CD8-positive, alpha-beta memory T cell (primary cell): ENCODE results near the gene TET1. TPM values are rescaled to one million over a fixed set of nuclear protein-coding genes. Genes with fewer than 3 reads are reported as not detected.

Experiments
- CTCF ChIA-PET: fragments of 350-600 bp; sonication (Branson Sonifier 250); formaldehyde crosslinking; loops from one replicate; lab custom pipeline; 2021; ENCODE audit warnings: antibody characterized with exemption; lab: Charles Lee
- POLR2A ChIA-PET: fragments of 350-600 bp; sonication (Branson Sonifier 250); formaldehyde crosslinking; loops from one replicate; lab custom pipeline; 2021; ENCODE audit warnings: antibody characterized with exemption; lab: Charles Lee
- DNase-seq, 5 donors: peaks; one replicate each; pipeline versions ENCODE4 v3.0.0 to v3.0.0-alpha.2; 2020 to 2022; ENCODE audit warnings: mixed read lengths in 1 of 5
- H3K27ac ChIP-seq: one replicate; pipeline ENCODE4 v1.7.0; 2013; ENCODE audit warnings: low read depth, mild to moderate bottlenecking, low read length, moderate library complexity
- H3K27me3 ChIP-seq: 2 replicates; pipeline ENCODE4 v1.7.0; 2013; ENCODE audit warnings: low read length, mild to moderate bottlenecking; ENCODE audit not compliant: insufficient read depth, poor library complexity, severe bottlenecking
- H3K36me3 ChIP-seq: 2 replicates; pipeline ENCODE4 v1.7.0; 2013; ENCODE audit warnings: mild to moderate bottlenecking, low read length, moderate library complexity; ENCODE audit not compliant: insufficient read depth
- H3K4me1 ChIP-seq: 2 replicates; pipeline ENCODE4 v1.7.0; 2013; ENCODE audit warnings: mild to moderate bottlenecking, low read length, moderate library complexity; ENCODE audit not compliant: insufficient read depth
- H3K4me3 ChIP-seq: 2 replicates; pipeline ENCODE4 v1.7.0; 2013; ENCODE audit warnings: mild to moderate bottlenecking, low read length
- H3K9me3 ChIP-seq: 2 replicates; pipeline ENCODE4 v1.7.0; 2013; ENCODE audit warnings: mild to moderate bottlenecking, low read length
- H3K27ac Mint-ChIP-seq, 8 donors: one replicate each; pipeline ENCODE4 v1.8.0; 2020 to 2021; ENCODE audit warnings: mixed read lengths in 8 of 8, mild to moderate bottlenecking in 6 of 8, inconsistent platforms in 3 of 8, moderate library complexity in 3 of 8
- H3K27me3 Mint-ChIP-seq, 2 donors: one replicate each; pipeline ENCODE4 v1.8.0; 2020 to 2021; ENCODE audit warnings: mixed read lengths in 2 of 2, mild to moderate bottlenecking in 1 of 2, moderate library complexity in 1 of 2
- H3K36me3 Mint-ChIP-seq, 3 donors: one replicate each; pipeline ENCODE4 v1.8.0; 2020 to 2021; ENCODE audit warnings: mixed read lengths in 3 of 3, inconsistent platforms in 1 of 3, mild to moderate bottlenecking in 1 of 3
- H3K4me1 Mint-ChIP-seq, 3 donors: one replicate each; pipeline ENCODE4 v1.8.0; 2020 to 2021; ENCODE audit warnings: mixed read lengths in 3 of 3, inconsistent platforms in 1 of 3, mild to moderate bottlenecking in 1 of 3
- H3K4me3 Mint-ChIP-seq, 7 donors: one replicate each; pipeline ENCODE4 v1.8.0; 2020 to 2021; ENCODE audit warnings: mixed read lengths in 7 of 7, mild to moderate bottlenecking in 6 of 7, moderate library complexity in 4 of 7, inconsistent platforms in 2 of 7
- H3K9me3 Mint-ChIP-seq, 5 donors: one replicate each; pipeline ENCODE4 v1.8.0; 2020 to 2022; ENCODE audit warnings: mixed read lengths in 5 of 5, mild to moderate bottlenecking in 3 of 5, moderate library complexity in 2 of 5, inconsistent platforms in 1 of 5
- polyA plus RNA-seq: library from polyadenylated mRNA; unstranded; fragments of 300-500 nt; fragmentation: Illumina TruSeq; gene quantifications from one replicate; pipeline ENCODE4 v1.2.3, GENCODE V29; 2021
- total RNA-seq, 2 experiments: library from RNA; stranded (reverse); gene quantifications; one replicate each; pipeline ENCODE4 v1.2.3, GENCODE V29; 2021

TET1 gene
- total and polyA plus RNA-seq, 3 experiments from 2014 or later, result 0.44 to 1.9 (median 0.63) TPM

- H3K27me3 ChIP-seq, result no peaks in the 10 kb centered on the region
- H3K4me3 ChIP-seq, result no peak overlapping the region
- H3K4me1 ChIP-seq, result peaks cover 20% of the 10 kb centered on the region
- Mint-ChIP-seq H3K27me3 (no peaks in the 10 kb centered on the region), H3K27ac (peak overlapping the region in 1 of 8 donors; percentile 36), H3K4me3 (peak overlapping the region in 1 of 7 donors; percentile 1), H3K9me3 (no peaks in the 10 kb centered on the region), H3K4me1 (peaks cover 26 to 31% (median 27%) of the 10 kb centered on the region in 3 donors), H3K36me3 (peaks cover 0 to 3% (median 0%) of the 10 kb centered on the region in 3 donors)
- no peak for DNase-seq
- POLR2A ChIA-PET, result no interaction called here
- no peak overlapping the region for H3K27ac ChIP-seq
- no peaks in the 10 kb centered on the region for H3K9me3 ChIP-seq
- CTCF ChIA-PET, result no interaction called here
- no peaks in the 10 kb centered on the region for H3K36me3 ChIP-seq
Measured at GRCh38 chr10:68597407-68597806, 37.3 kb downstream of the TET1 start.

- H3K27me3 Mint-ChIP-seq, result no peaks in the 10 kb centered on the region
- peak overlapping the region; percentile 21 to 95 (median 45) for H3K4me3 Mint-ChIP-seq
- H3K27ac Mint-ChIP-seq, result peak overlapping the region in 2 of 8 donors; percentile 6 to 18
- H3K4me1 Mint-ChIP-seq, result peaks cover 34 to 44% (median 40%) of the 10 kb centered on the region in 3 donors
- no peaks in the 10 kb centered on the region for H3K27me3 ChIP-seq
- H3K9me3 Mint-ChIP-seq, result no peaks in the 10 kb centered on the region
- H3K36me3 Mint-ChIP-seq, result peaks cover 3 to 12% (median 6%) of the 10 kb centered on the region in 3 donors
- DNase-seq, result no peak
- H3K9me3 ChIP-seq, result no peaks in the 10 kb centered on the region
- peaks cover 25% of the 10 kb centered on the region for H3K4me1 ChIP-seq
- H3K4me3 ChIP-seq, result no peak overlapping the region
- no peak overlapping the region for H3K27ac ChIP-seq
- no peaks in the 10 kb centered on the region for H3K36me3 ChIP-seq
- ChIA-PET CTCF (interaction anchor here (2.5 kb wide), 1 partner anchor 49 kb away, joined by 7 read pairs; no protein-coding TSS in a partner anchor), POLR2A (interaction anchor here (1.6 kb wide), 1 partner anchor 36 kb away, joined by 3 read pairs; no protein-coding TSS in a partner anchor)
Measured at GRCh38 chr10:68598978-68599770, 39.0 kb downstream of the TET1 start.

GRCh38 chr10:68599771-68600040 is 39.6 kb downstream of the TET1 start:
- ChIA-PET CTCF (interaction anchor here (2.5 kb wide), 1 partner anchor 49 kb away, joined by 7 read pairs; no protein-coding TSS in a partner anchor), POLR2A (interaction anchor here (1.6 kb wide), 1 partner anchor 37 kb away, joined by 3 read pairs; no protein-coding TSS in a partner anchor)
- Mint-ChIP-seq H3K36me3 (peaks cover 4 to 17% (median 8%) of the 10 kb centered on the region in 3 donors), H3K27me3 (no peaks in the 10 kb centered on the region), H3K4me3 (peak overlapping the region; percentile 37 to 95 (median 90)), H3K27ac (peak overlapping the region; percentile 18 to 96 (median 87)), H3K4me1 (peaks cover 38 to 49% (median 46%) of the 10 kb centered on the region in 3 donors), H3K9me3 (no peaks in the 10 kb centered on the region)
- Histone ChIP-seq H3K4me1 (peaks cover 25% of the 10 kb centered on the region), H3K27me3 (no peaks in the 10 kb centered on the region), H3K27ac (no peak overlapping the region), H3K9me3 (no peaks in the 10 kb centered on the region), H3K36me3 (no peaks in the 10 kb centered on the region), H3K4me3 (peak overlapping the region; percentile 69)
- no peak for DNase-seq

GRCh38 chr10:68600041-68600778 is 40.1 kb downstream of the TET1 start:
- Mint-ChIP-seq H3K36me3 (peaks cover 4 to 18% (median 8%) of the 10 kb centered on the region in 3 donors), H3K27ac (peak overlapping the region; percentile 18 to 96 (median 88)), H3K27me3 (no peaks in the 10 kb centered on the region), H3K4me3 (peak overlapping the region; percentile 86 to 95 (median 90)), H3K4me1 (peaks cover 38 to 49% (median 46%) of the 10 kb centered on the region in 3 donors), H3K9me3 (no peaks in the 10 kb centered on the region)
- H3K27ac ChIP-seq, result peak overlapping the region; percentile 7
- peak; percentile 18 to 68 (median 53) for DNase-seq
- H3K4me3 ChIP-seq, result peak overlapping the region; percentile 69
- H3K9me3 ChIP-seq, result no peaks in the 10 kb centered on the region
- no peaks in the 10 kb centered on the region for H3K27me3 ChIP-seq
- H3K4me1 ChIP-seq, result peaks cover 25% of the 10 kb centered on the region
- H3K36me3 ChIP-seq, result no peaks in the 10 kb centered on the region
- ChIA-PET POLR2A (interaction anchor here (1.6 kb wide), 1 partner anchor 37 kb away, joined by 3 read pairs; no protein-coding TSS in a partner anchor), CTCF (interaction anchor here (0.6 to 2.5 kb wide), 2 partner anchors 50 to 71 kb away, joined by 3 to 7 read pairs; no protein-coding TSS in a partner anchor)

- H3K27ac Mint-ChIP-seq, result peak overlapping the region in 5 of 8 donors; percentile 26 to 96 (median 70)
- no peaks in the 10 kb centered on the region for H3K27me3 Mint-ChIP-seq
- Histone ChIP-seq H3K27me3 (no peaks in the 10 kb centered on the region), H3K4me3 (peak overlapping the region; percentile 69), H3K9me3 (no peaks in the 10 kb centered on the region), H3K36me3 (no peaks in the 10 kb centered on the region), H3K27ac (no peak overlapping the region), H3K4me1 (peaks cover 25% of the 10 kb centered on the region)
- peaks cover 38 to 49% (median 46%) of the 10 kb centered on the region in 3 donors for H3K4me1 Mint-ChIP-seq
- no peak for DNase-seq
- ChIA-PET POLR2A (interaction anchor here (0.6 to 1.1 kb wide), 3 partner anchors 10 to 119 kb away, joined by 3 to 5 read pairs (median 3); partner anchors contain the start of gene CCAR1), CTCF (interaction anchor here (2.5 kb wide), 1 partner anchor 51 kb away, joined by 7 read pairs; no protein-coding TSS in a partner anchor)
- H3K4me3 Mint-ChIP-seq, result peak overlapping the region; percentile 86 to 95 (median 90)
- peaks cover 4 to 18% (median 8%) of the 10 kb centered on the region in 3 donors for H3K36me3 Mint-ChIP-seq
- no peaks in the 10 kb centered on the region for H3K9me3 Mint-ChIP-seq
Measured at GRCh38 chr10:68601501-68602265, 41.5 kb downstream of the TET1 start.

GRCh38 chr10:68602434-68602833 is 42.3 kb downstream of the TET1 start:
- H3K36me3 ChIP-seq, result no peaks in the 10 kb centered on the region
- H3K27ac ChIP-seq, result no peak overlapping the region
- Mint-ChIP-seq H3K36me3 (peaks cover 4 to 18% (median 8%) of the 10 kb centered on the region in 3 donors), H3K4me1 (peaks cover 38 to 49% (median 46%) of the 10 kb centered on the region in 3 donors), H3K27ac (peak overlapping the region in 5 of 8 donors; percentile 26 to 71 (median 42)), H3K9me3 (no peaks in the 10 kb centered on the region), H3K27me3 (no peaks in the 10 kb centered on the region), H3K4me3 (peak overlapping the region in 6 of 7 donors; percentile 39 to 90 (median 72))
- H3K9me3 ChIP-seq, result no peaks in the 10 kb centered on the region
- no peaks in the 10 kb centered on the region for H3K27me3 ChIP-seq
- CTCF ChIA-PET, result no interaction called here
- POLR2A ChIA-PET, result interaction anchor here (0.8 kb wide), 1 partner anchor 9 kb away, joined by 3 read pairs; no protein-coding TSS in a partner anchor
- H3K4me3 ChIP-seq, result no peak overlapping the region
- DNase-seq, result no peak
- H3K4me1 ChIP-seq, result peaks cover 25% of the 10 kb centered on the region

- CTCF ChIA-PET, result interaction anchor here (0.7 kb wide), 1 partner anchor 13 kb away, joined by 4 read pairs; no protein-coding TSS in a partner anchor
Measured at GRCh38 chr10:68603766-68604165, 43.6 kb downstream of the TET1 start.

More at GRCh38 chr10:68603766-68604165, 43.6 kb downstream of the TET1 start:
- Histone ChIP-seq H3K9me3 (no peaks in the 10 kb centered on the region), H3K36me3 (no peaks in the 10 kb centered on the region), H3K27ac (no peak overlapping the region), H3K27me3 (no peaks in the 10 kb centered on the region), H3K4me1 (peaks cover 25% of the 10 kb centered on the region), H3K4me3 (no peak overlapping the region)
- no peak for DNase-seq
- peaks cover 4 to 18% (median 8%) of the 10 kb centered on the region in 3 donors for H3K36me3 Mint-ChIP-seq
- POLR2A ChIA-PET, result no interaction called here
- no peak overlapping the region for H3K4me3 Mint-ChIP-seq
- H3K9me3 Mint-ChIP-seq, result no peaks in the 10 kb centered on the region
- H3K4me1 Mint-ChIP-seq, result peaks cover 38 to 49% (median 46%) of the 10 kb centered on the region in 3 donors
- no peak overlapping the region for H3K27ac Mint-ChIP-seq
- no peaks in the 10 kb centered on the region for H3K27me3 Mint-ChIP-seq
